Transverse colon (tissue), 4 donors: ENCODE measurements around the gene ZYG11B.

Experiments
- CTCF ChIP-seq, 5 experiments: fragments of 200-600 bp in 3 of 5; fragments of 450-650 bp in 2 of 5; sonication (generic) in 3 of 5; IDR thresholded peaks; 1 replicate in 2 of 5; 2 replicates in 3 of 5; pipeline ENCODE4 v1.5.1; 2016 to 2017; ENCODE audit warnings: antibody characterized with exemption in 5 of 5, inconsistent platforms in 3 of 5, mild to moderate bottlenecking in 2 of 5, moderate library complexity in 1 of 5
- EP300 ChIP-seq: sonication (generic); formaldehyde crosslinking; IDR thresholded peaks from one replicate; pipeline ENCODE4 v1.6.1; 2017; ENCODE audit warnings: antibody characterized with exemption, low read depth
- POLR2AphosphoS5 ChIP-seq, 3 donors: sonication (generic); formaldehyde crosslinking; IDR thresholded peaks; one replicate each; pipeline ENCODE4 v1.6.1; 2016; ENCODE audit warnings: antibody characterized with exemption in 3 of 3

- TF ChIP-seq CTCF (IDR thresholded peaks at IDR 0.05) (no peak), EP300 (no peak), POLR2AphosphoS5 (IDR thresholded peaks at IDR 0.05) (no peak)
Measured at GRCh38 chr1:52739699-52740467, 13.6 kb downstream of the ZYG11B start.
